Measurements from ENCODE around the gene TMEM223.

GRCh38 chr11:62789576-62789975, 2.2 kb downstream of the TMEM223 start:
- TF ChIP-seq EZH2 (IDR thresholded peaks at IDR 0.05; ENCODE audit: borderline replicate concordance, low read length) (no peak), CTCF (conservative IDR thresholded peaks at IDR 0.05 in 1 of 2, IDR thresholded peaks at IDR 0.05 in 1 of 2; ENCODE audit: extremely low read depth in 1 of 2, insufficient read depth in 1 of 2, low read depth in 1 of 2, low read length in 2 of 2) (no peak)
